IMR-90 (cell line): Measurements from ENCODE around the gene CD248.

Source experiments
- CEBPB ChIP-seq: IDR thresholded peaks from 2 replicates; pipeline ENCODE4 v1.6.1; 2012; ENCODE audit warnings: low read depth, low read length, improper control_type of control experiment
- CTCF ChIP-seq: conservative IDR thresholded peaks from 2 replicates; pipeline ENCODE4 v1.5.1; 2012; ENCODE audit warnings: mild to moderate bottlenecking, low read depth, low read length, improper control_type of control experiment
- ELK1 ChIP-seq: fragments of 150-350 bp; IDR thresholded peaks from 2 replicates; pipeline ENCODE4 v1.6.1; 2016; ENCODE audit warnings: low read depth, mild to moderate bottlenecking, low read length, moderate library complexity, borderline replicate concordance
- NFE2L2 ChIP-seq: fragments of 150-350 bp; IDR thresholded peaks from 2 replicates; pipeline ENCODE4 v1.6.1; 2016; ENCODE audit warnings: low read depth, mild to moderate bottlenecking, low read length
- POLR2A ChIP-seq: IDR thresholded peaks from 2 replicates; pipeline ENCODE4 v1.6.1; 2012; ENCODE audit warnings: mild to moderate bottlenecking, low read depth, low read length
- RCOR1 ChIP-seq: IDR thresholded peaks from 2 replicates; pipeline ENCODE4 v1.6.1; 2012; ENCODE audit warnings: mild to moderate bottlenecking, low read length, improper control_type of control experiment; ENCODE audit not compliant: insufficient replicate concordance
- RFX5 ChIP-seq: IDR thresholded peaks from 2 replicates; pipeline ENCODE4 v1.8.0; 2012; ENCODE audit warnings: low read depth, mild to moderate bottlenecking, low read length, moderate library complexity
- SMC3 ChIP-seq: fragments of 150-350 bp; IDR thresholded peaks from 2 replicates; pipeline ENCODE4 v1.6.1; 2016; ENCODE audit warnings: low read depth, mild to moderate bottlenecking, antibody characterized with exemption, low read length, moderate library complexity
- TF ChIP-seq, protein P1 (sequence below): fragments of 150-350 bp; IDR thresholded peaks from 2 replicates; pipeline ENCODE4 v1.6.1; 2017; ENCODE audit warnings: mild to moderate bottlenecking, antibody characterized with exemption, low read length, low read depth

DNA sequence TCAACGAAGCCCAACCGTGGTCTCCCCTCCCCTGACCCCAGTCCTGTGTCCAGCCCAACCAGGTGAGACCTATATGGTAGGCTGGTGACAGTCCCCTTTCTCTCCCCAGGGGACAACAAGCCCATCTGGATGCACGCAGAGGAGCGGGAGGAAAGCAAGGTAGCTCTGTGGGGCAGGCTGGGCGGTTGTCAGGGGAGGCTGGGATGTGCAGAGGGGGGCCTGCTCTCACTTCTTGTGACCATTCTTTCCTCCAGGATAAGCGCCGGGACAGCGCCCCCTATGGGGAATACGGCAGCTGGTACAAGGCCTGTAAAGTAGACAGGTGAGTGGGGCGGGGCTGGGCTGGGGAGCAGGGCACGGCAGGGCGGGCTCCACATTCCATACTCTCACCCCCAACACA lies 51.9 kb downstream of the CD248 start:
- TF ChIP-seq CTCF (peak; percentile 37), POLR2A (no peak), SMC3 (no peak), CEBPB (no peak), ELK1 (no peak), RCOR1 (no peak), RFX5 (no peak), NFE2L2 (no peak)
- TF ChIP-seq, protein P1, sequence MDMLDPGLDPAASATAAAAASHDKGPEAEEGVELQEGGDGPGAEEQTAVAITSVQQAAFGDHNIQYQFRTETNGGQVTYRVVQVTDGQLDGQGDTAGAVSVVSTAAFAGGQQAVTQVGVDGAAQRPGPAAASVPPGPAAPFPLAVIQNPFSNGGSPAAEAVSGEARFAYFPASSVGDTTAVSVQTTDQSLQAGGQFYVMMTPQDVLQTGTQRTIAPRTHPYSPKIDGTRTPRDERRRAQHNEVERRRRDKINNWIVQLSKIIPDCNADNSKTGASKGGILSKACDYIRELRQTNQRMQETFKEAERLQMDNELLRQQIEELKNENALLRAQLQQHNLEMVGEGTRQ, result no peak
